ENCODE measurements around the gene KRT26.

DNA sequence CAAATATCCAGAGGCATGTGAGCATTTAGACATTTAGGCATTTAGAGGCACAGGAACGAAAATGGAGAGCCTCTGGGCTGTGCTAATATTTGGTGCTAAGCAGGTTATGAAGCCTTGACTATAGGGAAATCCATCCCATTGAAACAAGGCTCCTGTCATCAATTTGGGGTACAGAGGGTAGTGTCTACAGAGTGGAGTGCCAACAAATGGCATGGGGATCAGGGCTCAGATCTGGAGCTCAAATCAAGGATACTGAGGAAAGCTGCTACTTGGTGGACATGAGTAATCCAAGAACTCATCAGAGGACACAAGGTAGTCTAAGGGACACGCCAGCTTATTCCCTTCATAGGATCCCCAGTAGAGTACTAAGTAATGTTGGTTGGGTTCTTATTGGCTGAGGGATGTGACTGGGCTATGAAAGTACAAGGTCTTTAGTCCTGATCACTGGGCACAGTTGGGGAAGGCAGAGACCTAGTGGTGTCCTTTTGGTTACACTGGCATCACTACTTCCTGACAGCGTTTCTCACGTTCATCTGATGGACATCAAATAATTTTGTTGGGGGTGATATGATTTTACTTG is 45.2 kb upstream of the KRT26 start:
- TF ChIP-seq POLR2A (IDR thresholded peaks at IDR 0.05; ENCODE audit: low read depth) (no peak), POLR2AphosphoS5 (IDR thresholded peaks at IDR 0.05) (no peak)
- TF ChIP-seq, protein P1, sequence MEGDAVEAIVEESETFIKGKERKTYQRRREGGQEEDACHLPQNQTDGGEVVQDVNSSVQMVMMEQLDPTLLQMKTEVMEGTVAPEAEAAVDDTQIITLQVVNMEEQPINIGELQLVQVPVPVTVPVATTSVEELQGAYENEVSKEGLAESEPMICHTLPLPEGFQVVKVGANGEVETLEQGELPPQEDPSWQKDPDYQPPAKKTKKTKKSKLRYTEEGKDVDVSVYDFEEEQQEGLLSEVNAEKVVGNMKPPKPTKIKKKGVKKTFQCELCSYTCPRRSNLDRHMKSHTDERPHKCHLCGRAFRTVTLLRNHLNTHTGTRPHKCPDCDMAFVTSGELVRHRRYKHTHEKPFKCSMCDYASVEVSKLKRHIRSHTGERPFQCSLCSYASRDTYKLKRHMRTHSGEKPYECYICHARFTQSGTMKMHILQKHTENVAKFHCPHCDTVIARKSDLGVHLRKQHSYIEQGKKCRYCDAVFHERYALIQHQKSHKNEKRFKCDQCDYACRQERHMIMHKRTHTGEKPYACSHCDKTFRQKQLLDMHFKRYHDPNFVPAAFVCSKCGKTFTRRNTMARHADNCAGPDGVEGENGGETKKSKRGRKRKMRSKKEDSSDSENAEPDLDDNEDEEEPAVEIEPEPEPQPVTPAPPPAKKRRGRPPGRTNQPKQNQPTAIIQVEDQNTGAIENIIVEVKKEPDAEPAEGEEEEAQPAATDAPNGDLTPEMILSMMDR (IDR thresholded peaks at IDR 0.05): no peak
